ENCODE data around the gene SHROOM3. TPM values are rescaled to one million over a fixed set of nuclear protein-coding genes. Genes with fewer than 3 reads are reported as not detected.

SHROOM3 gene
- total and polyA plus RNA-seq, 8 donors = 6.1 to 212 (median 77.6) TPM

GRCh38 chr4:76649086-76649485, 214.1 kb downstream of the SHROOM3 start:
- H3K9me3 ChIP-seq = no peaks in the 10 kb centered on the region
- H3K4me3 ChIP-seq = no peak overlapping the region
- no peak for DNase-seq
- no peak overlapping the region for H3K27ac ChIP-seq
- TF ChIP-seq POLR2A (IDR thresholded peaks at IDR 0.05) = no peak
- intact Hi-C loops (cut with DNase I; ENCODE audit: low total_unique reads) = no loop called here
- WGBS, 5 donors = 91 to 97% (median 96%) methylated on average over 1 of the region's 1 CpG
- H3K36me3 ChIP-seq = no peaks in the 10 kb centered on the region
- peaks cover 0 to 8% (median 4%) of the 10 kb centered on the region in 4 donors for H3K4me1 ChIP-seq
- no peaks in the 10 kb centered on the region for H3K27me3 ChIP-seq

GRCh38 chr4:76651616-76652015, 216.6 kb downstream of the SHROOM3 start:
- intact Hi-C loops (cut with DNase I; ENCODE audit: low total_unique reads) = no loop called here
- Histone ChIP-seq H3K4me1 (peaks cover 0 to 21% (median 15%) of the 10 kb centered on the region in 4 donors), H3K27me3 (no peaks in the 10 kb centered on the region), H3K9me3 (no peaks in the 10 kb centered on the region), H3K4me3 (no peak overlapping the region), H3K27ac (no peak overlapping the region), H3K36me3 (no peaks in the 10 kb centered on the region)
- no peak for DNase-seq
- no peak for TF ChIP-seq POLR2AphosphoS5 (IDR thresholded peaks at IDR 0.05)
- TF ChIP-seq POLR2A (IDR thresholded peaks at IDR 0.05) = no peak
- TF ChIP-seq EP300 (IDR thresholded peaks at IDR 0.05) = no peak
- no peak for TF ChIP-seq CTCF (IDR thresholded peaks at IDR 0.05)
- WGBS, 5 donors = 73 to 85% (median 83%) methylated on average over 2 of the region's 2 CpGs

GRCh38 chr4:76652389-76652788, 217.4 kb downstream of the SHROOM3 start:
- TF ChIP-seq CTCF (IDR thresholded peaks at IDR 0.05) (no peak), POLR2AphosphoS5 (IDR thresholded peaks at IDR 0.05) (no peak), POLR2A (IDR thresholded peaks at IDR 0.05) (no peak), EP300 (IDR thresholded peaks at IDR 0.05) (no peak)
- Histone ChIP-seq H3K27me3 (no peaks in the 10 kb centered on the region), H3K4me1 (peaks cover 0 to 28% (median 17%) of the 10 kb centered on the region in 4 donors), H3K36me3 (no peaks in the 10 kb centered on the region), H3K4me3 (no peak overlapping the region), H3K27ac (no peak overlapping the region), H3K9me3 (no peaks in the 10 kb centered on the region)
- 82 to 94% (median 90%) methylated on average over 1 of the region's 1 CpG for WGBS, 5 donors
- DNase-seq = no peak
- intact Hi-C loops (cut with DNase I; ENCODE audit: low total_unique reads) = no loop called here

- Histone ChIP-seq H3K36me3 (no peaks in the 10 kb centered on the region), H3K27ac (no peak overlapping the region), H3K27me3 (no peaks in the 10 kb centered on the region), H3K4me1 (peaks cover 9 to 44% (median 23%) of the 10 kb centered on the region in 4 donors), H3K9me3 (no peaks in the 10 kb centered on the region), H3K4me3 (no peak overlapping the region)
- no peak for DNase-seq
- no peak for TF ChIP-seq CTCF (IDR thresholded peaks at IDR 0.05)
- no peak for TF ChIP-seq EP300 (IDR thresholded peaks at IDR 0.05)
- no peak for TF ChIP-seq POLR2AphosphoS5 (IDR thresholded peaks at IDR 0.05)
- TF ChIP-seq POLR2A (IDR thresholded peaks at IDR 0.05) = no peak
- WGBS, 5 donors = 73 to 85% (median 75%) methylated on average over 6 of the region's 6 CpGs
- intact Hi-C loops (cut with DNase I; ENCODE audit: low total_unique reads) = no loop called here
Measured at GRCh38 chr4:76654084-76654483, 219.1 kb downstream of the SHROOM3 start.

- no peaks in the 10 kb centered on the region for H3K9me3 ChIP-seq
- intact Hi-C loops (cut with DNase I; ENCODE audit: low total_unique reads) = no loop called here
- no peak for DNase-seq
- H3K4me3 ChIP-seq = no peak overlapping the region
- H3K27ac ChIP-seq = no peak overlapping the region
- H3K36me3 ChIP-seq = no peaks in the 10 kb centered on the region
- H3K4me1 ChIP-seq = peaks cover 9 to 44% (median 23%) of the 10 kb centered on the region in 4 donors
- H3K27me3 ChIP-seq = no peaks in the 10 kb centered on the region
- TF ChIP-seq EP300 (IDR thresholded peaks at IDR 0.05) = no peak
- TF ChIP-seq CTCF (IDR thresholded peaks at IDR 0.05) = no peak
- TF ChIP-seq POLR2A (IDR thresholded peaks at IDR 0.05) = no peak
- TF ChIP-seq POLR2AphosphoS5 (IDR thresholded peaks at IDR 0.05) = no peak
Measured at GRCh38 chr4:76654791-76655190, 219.8 kb downstream of the SHROOM3 start.

All from stomach (tissue), 9 donors.